ENCODE data around the gene PRAC1. TPM values are rescaled to one million over a fixed set of nuclear protein-coding genes. Genes with fewer than 3 reads are reported as not detected.

The PRAC1 gene
- not detected in 2 replicates for total RNA-seq

GRCh38 chr17:48722201-48722907 lies at the start of gene PRAC1:
Gene PRAC1, minus strand, starts transcription at chr17:48722518. Its CDS starts 126 bp downstream, at chr17:48722392.

DNA sequence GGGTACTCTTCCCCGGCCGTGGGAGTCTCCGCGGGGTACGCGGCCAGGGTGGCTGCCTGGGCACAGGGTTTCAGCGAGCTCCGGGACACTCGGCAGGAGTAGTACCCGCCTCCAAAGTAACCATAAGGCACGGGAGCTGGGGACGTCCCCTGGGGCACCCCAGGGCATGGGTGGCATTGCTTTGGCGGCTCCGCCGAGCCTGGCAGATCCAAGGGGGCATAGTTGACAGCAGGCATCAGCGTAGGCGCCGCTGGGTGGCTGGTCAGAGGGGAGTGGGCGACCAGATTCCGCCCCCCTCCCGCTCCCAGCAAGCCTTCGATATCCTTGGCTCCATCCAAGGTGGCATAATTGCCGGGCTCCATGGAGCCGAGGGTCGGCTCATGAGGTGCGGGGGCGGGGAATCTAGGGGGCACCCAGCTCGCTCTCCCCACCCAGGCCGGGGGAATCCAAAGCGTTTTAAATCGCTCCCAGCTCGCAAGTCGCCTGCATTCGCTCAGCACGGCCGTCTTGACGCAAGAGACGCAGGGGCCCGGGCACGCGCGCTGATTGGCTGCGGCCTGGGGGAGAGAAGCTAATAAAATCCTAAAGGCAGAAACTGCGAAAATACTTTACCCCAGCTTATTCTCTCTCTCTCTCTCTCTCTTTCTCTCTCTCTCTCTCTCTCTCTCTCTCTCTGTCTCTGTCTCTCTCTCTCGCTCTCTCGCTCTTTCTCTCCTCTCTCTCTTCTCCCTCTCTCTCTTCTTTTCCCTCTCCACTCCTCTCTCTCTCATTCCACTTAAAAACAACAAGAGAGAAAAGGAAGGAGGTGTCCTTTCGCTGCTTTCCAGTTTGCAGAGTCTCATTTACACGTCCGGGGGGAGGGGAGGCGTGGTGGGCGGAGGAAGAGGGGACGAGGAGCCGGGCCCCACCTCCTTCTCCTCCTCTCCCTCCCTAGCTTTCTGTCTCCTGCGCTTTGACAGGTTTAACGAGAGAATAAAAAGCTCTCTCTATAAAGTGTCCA lies 6.2 kb upstream of the PRAC1 start, which contains the start of gene HOXB13:
Gene HOXB13 (minus strand): TSS at position 519 of the 1,000 bp plus-strand sequence. CDS start 157 bp downstream, at position 362.

DNA sequence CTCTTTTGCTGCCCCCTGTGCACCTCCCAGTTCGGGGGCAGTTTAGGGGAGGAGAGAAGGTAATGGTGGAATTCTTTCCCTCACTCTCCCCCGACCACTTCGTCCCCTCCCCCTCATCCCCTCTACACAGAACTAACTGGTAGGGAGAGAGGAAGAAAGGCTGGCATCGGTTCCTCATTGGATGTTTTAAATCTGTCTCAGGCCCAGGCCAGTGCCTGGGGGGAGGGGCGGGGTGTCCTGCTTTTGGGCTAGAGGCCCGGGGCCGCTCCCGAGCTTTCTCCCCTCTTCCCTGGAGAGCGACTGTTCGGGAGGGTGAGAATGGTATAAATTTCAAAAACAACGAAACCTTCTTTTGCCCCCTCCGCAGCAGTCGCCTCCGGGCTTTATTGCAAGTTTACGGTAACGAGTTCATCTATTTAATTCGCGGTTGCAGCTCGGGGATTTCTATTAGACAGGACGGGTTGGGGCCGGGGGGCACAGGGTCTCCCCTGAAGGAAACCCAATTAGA lies 651 bp upstream of the PRAC1 start, which contains the start of gene PRAC2:
Gene PRAC2 (plus strand): TSS at position 271 of the 508 bp plus-strand sequence. CDS start 1,226 bp downstream, outside the sequence.

Other genes starting within 250 kb of the PRAC1 start
- gene HOXB1, start 191.5 kb downstream of the PRAC1 start, total RNA-seq = not detected in 2 replicates
- 8.0 and 8.6 TPM in 2 replicates for gene HOXB2, start 177.4 kb downstream of the PRAC1 start, total RNA-seq
- gene HOXB4, start 144.2 kb downstream of the PRAC1 start, total RNA-seq = 1.00 and 1.1 TPM in 2 replicates
- gene HOXB3, start 132.3 kb downstream of the PRAC1 start, total RNA-seq = 3.0 and 4.0 TPM in 2 replicates
- not detected in 2 replicates for gene HOXB5, start 128.7 kb downstream of the PRAC1 start, total RNA-seq
- gene HOXB6, start 117.5 kb downstream of the PRAC1 start, total RNA-seq = 0.62 and 0.77 TPM in 2 replicates
- gene HOXB7, start 111.5 kb downstream of the PRAC1 start, total RNA-seq = 1.4 and 1.7 TPM in 2 replicates
- 0.22 TPM in 1 of 2 replicates, not detected in the other for gene HOXB8, start 107.2 kb downstream of the PRAC1 start, total RNA-seq
- not detected in 2 replicates for gene HOXB9, start 96.2 kb downstream of the PRAC1 start, total RNA-seq
- not detected in 2 replicates for gene PRAC2, start 667 bp upstream of the PRAC1 start, total RNA-seq
- gene HOXB13, start 6.2 kb upstream of the PRAC1 start, total RNA-seq = not detected in 2 replicates
- not detected in 2 replicates for gene TTLL6, start 94.7 kb upstream of the PRAC1 start, total RNA-seq
- gene CALCOCO2, start 108.5 kb upstream of the PRAC1 start, total RNA-seq = 52.5 and 53.5 TPM in 2 replicates
- 36.5 and 45.2 TPM in 2 replicates for gene ATP5MC1, start 170.3 kb upstream of the PRAC1 start, total RNA-seq
- gene UBE2Z, start 185.9 kb upstream of the PRAC1 start, total RNA-seq = 64.6 and 74.8 TPM in 2 replicates
- gene SNF8, start 222.3 kb upstream of the PRAC1 start, total RNA-seq = 110 and 124 TPM in 2 replicates
- not detected in 2 replicates for gene GIP, start 246.1 kb upstream of the PRAC1 start, total RNA-seq

Data from uterine smooth muscle cell (primary cell).